Panc1 (cell line): Measurements from ENCODE around the gene KRT25.

Experiments used
- POLR2AphosphoS5 ChIP-seq: IDR thresholded peaks from 2 replicates; pipeline ENCODE4 v1.6.1; 2012; ENCODE audit warnings: mild to moderate bottlenecking, low read depth, low read length, moderate library complexity
- TF ChIP-seq, protein P1 (sequence below): fragments of 450-650 bp; IDR thresholded peaks from 2 replicates; pipeline ENCODE4 v1.5.1; 2017; ENCODE audit warnings: mild to moderate bottlenecking
- TF ChIP-seq, protein P2 (sequence below), 2 experiments: IDR thresholded peaks; 2 replicates each; pipeline ENCODE4 v1.6.1; 2011 to 2012; ENCODE audit warnings: low read depth in 2 of 2, control low read depth in 1 of 2, low read length in 1 of 2, mild to moderate bottlenecking in 1 of 2, moderate library complexity in 1 of 2; ENCODE audit not compliant: insufficient read depth in 1 of 2

- TF ChIP-seq, protein P1, sequence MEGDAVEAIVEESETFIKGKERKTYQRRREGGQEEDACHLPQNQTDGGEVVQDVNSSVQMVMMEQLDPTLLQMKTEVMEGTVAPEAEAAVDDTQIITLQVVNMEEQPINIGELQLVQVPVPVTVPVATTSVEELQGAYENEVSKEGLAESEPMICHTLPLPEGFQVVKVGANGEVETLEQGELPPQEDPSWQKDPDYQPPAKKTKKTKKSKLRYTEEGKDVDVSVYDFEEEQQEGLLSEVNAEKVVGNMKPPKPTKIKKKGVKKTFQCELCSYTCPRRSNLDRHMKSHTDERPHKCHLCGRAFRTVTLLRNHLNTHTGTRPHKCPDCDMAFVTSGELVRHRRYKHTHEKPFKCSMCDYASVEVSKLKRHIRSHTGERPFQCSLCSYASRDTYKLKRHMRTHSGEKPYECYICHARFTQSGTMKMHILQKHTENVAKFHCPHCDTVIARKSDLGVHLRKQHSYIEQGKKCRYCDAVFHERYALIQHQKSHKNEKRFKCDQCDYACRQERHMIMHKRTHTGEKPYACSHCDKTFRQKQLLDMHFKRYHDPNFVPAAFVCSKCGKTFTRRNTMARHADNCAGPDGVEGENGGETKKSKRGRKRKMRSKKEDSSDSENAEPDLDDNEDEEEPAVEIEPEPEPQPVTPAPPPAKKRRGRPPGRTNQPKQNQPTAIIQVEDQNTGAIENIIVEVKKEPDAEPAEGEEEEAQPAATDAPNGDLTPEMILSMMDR, result peak; percentile 38; the same call in 1 of the 2 replicates
- TF ChIP-seq POLR2AphosphoS5, result no peak
- TF ChIP-seq, protein P2, sequence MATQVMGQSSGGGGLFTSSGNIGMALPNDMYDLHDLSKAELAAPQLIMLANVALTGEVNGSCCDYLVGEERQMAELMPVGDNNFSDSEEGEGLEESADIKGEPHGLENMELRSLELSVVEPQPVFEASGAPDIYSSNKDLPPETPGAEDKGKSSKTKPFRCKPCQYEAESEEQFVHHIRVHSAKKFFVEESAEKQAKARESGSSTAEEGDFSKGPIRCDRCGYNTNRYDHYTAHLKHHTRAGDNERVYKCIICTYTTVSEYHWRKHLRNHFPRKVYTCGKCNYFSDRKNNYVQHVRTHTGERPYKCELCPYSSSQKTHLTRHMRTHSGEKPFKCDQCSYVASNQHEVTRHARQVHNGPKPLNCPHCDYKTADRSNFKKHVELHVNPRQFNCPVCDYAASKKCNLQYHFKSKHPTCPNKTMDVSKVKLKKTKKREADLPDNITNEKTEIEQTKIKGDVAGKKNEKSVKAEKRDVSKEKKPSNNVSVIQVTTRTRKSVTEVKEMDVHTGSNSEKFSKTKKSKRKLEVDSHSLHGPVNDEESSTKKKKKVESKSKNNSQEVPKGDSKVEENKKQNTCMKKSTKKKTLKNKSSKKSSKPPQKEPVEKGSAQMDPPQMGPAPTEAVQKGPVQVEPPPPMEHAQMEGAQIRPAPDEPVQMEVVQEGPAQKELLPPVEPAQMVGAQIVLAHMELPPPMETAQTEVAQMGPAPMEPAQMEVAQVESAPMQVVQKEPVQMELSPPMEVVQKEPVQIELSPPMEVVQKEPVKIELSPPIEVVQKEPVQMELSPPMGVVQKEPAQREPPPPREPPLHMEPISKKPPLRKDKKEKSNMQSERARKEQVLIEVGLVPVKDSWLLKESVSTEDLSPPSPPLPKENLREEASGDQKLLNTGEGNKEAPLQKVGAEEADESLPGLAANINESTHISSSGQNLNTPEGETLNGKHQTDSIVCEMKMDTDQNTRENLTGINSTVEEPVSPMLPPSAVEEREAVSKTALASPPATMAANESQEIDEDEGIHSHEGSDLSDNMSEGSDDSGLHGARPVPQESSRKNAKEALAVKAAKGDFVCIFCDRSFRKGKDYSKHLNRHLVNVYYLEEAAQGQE (IDR thresholded peaks at IDR 0.05; ENCODE audit: insufficient read depth in 1 of 2, low read depth in 2 of 2, low read length in 1 of 2), result no peak
Observed at GRCh38 chr17:40726919-40727318, 28.2 kb downstream of the KRT25 start.
